Uterine smooth muscle cell (primary cell): ENCODE data around the gene PLEKHG2. TPM values are rescaled to one million over a fixed set of nuclear protein-coding genes. Genes with fewer than 3 reads are reported as not detected.

Experiments
- total RNA-seq: library from RNA; depleted of rRNA; stranded (reverse); fragments of >200 nt; gene quantifications from 2 replicates; pipeline ENCODE4 v1.2.3, GENCODE V29; 2014

PLEKHG2 gene
- 9.0 and 16.4 TPM in 2 replicates for total RNA-seq

DNA sequence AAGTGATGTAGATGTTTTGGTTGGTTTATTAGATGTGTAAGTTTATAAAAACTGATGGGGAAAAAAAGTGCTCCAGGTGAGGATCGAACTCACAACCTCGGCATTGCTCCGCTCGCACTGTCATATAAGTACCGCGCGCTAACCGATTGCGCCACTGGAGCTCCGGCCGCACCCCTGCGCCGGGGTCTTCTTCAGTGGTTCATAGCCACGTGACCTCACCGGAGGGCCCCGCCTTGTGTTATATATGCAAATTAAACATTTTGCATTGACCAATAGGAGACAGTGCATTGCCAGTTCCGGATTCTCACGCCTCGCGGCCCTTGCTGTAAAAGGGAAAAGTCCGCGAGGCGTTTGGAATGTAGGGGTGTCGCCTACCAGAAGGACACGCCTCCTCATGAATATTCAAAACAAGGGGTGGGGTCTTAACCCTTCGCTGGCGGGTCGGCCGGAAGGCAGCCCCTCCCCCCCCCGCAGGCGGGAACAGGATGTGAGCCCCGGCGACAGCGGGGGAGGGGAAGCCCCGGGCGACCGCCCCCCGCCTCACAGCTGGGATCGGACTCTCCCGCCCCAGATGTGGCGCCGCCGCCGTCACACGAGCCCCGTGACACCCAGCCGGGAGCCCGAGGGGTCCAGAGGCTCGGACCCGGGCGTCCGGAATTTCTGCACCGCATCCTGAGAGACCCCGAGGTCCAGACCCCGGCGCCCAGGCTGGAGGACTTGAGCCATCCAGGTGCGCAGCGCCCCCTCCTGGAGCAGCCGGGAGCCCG is at the start of gene PLEKHG2:
PLEKHG2 (plus strand) TSS at position 570 of the 767 bp plus-strand sequence. CDS start 1,418 bp downstream, outside the sequence.

GRCh38 chr19:39390751-39391437 is 21.6 kb upstream of the PLEKHG2 start, which contains the start of the genes MED29 and PAF1:
TSS of gene MED29 (plus strand) at chr19:39391378. CDS start at chr19:39391423, 45 bp downstream.
TSS of gene PAF1 (minus strand) at chr19:39391106. CDS start at chr19:39390864, 242 bp downstream.

DNA sequence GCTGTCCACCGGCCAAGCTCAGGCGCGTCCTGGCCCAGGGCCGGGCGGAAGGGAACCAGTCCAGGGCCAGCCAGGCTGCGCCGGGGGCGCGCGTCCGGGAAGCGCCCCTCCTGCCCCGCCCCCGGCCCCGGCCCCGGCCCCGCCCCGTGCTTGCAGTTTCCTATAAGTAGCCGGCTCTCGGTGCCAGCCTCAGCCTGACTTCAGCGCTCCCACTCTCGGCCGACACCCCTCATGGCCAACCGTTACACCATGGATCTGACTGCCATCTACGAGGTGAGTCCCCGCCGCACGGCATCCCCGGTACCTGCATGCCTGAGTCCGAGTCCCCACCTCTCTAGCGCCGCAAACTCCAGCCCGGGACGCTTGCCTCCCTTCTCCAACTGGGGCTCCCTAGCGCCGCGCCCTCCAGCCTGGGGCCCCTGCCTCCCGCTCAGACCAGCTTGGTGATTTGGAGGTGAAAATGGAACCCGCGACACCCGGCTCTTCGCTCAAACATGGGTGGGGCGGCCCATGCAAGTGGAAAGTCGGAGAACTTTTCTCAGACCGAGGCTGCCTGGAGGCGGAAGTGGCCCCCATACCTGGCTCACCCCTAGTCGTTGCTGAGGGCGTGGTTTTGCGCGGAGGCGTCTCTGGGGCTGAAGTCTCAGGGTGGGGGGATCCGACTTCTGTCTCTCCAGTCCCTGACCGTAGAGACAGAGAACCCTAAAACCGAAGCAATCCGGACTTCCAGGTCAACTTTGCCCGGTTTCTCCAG is 5.6 kb upstream of the PLEKHG2 start, which contains the start of gene ZFP36:
ZFP36 (plus strand) TSS at position 192 of the 754 bp plus-strand sequence; CDS start at position 250, 58 bp downstream.

DNA sequence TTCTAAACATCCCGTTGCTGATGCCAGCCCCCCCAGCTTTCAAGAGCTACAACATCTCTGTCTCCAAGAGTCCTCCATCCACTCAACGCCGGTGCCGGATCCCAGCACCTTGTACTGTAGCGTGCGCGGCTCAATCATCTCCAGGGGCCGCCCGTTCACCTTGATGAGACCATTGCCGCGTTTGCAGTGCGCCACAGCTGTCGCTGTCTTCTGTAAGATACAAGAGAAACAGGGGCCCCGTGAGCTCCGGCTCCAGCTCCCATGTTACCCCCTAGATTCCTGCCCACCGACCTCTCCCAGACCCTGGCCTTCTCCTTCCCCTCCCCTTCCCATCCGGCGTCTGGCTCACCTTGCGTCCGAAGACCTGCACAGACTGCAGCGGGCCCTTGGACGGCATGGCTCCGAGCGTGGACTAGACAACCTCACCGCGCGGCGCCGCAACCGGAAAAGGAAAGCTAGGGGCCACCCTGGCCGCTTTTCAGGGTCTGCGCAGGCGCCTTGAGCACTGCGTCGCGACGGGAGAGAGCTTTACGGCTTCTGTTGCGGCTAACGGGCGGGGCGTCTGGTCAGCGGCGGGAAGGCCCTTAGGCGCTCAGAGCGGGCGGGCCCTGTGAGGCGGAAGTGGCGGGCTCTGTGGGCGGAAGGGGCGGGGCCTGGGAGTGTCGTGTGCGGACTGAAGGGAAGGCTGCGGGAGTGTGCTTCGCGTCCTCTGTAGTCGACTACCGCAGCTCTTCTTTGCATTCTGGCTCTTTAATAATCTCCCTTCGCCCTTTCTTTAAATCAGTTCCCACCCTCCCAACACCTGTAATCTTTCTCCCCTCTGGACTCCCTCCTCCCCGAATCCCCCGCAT is 23.3 kb downstream of the PLEKHG2 start, which contains the start of gene RPS16:
RPS16 (minus strand) TSS at position 451 of the 851 bp plus-strand sequence; CDS start at position 397, 54 bp downstream.

GRCh38 chr19:39445196-39446111 is 33.0 kb downstream of the PLEKHG2 start, which contains the start of gene SUPT5H:
TSS of gene SUPT5H (plus strand) at chr19:39445582. CDS start at chr19:39445891, 309 bp downstream.

Other genes starting within 250 kb of the PLEKHG2 start
- gene NCCRP1, start 215.7 kb upstream of the PLEKHG2 start, total RNA-seq = not detected in 2 replicates
- not detected in 2 replicates for gene SYCN, start 208.4 kb upstream of the PLEKHG2 start, total RNA-seq
- gene IFNL3, start 167.7 kb upstream of the PLEKHG2 start, total RNA-seq = not detected in 2 replicates
- not detected in 2 replicates for gene IFNL4, start 163.8 kb upstream of the PLEKHG2 start, total RNA-seq
- gene IFNL2, start 144.3 kb upstream of the PLEKHG2 start, total RNA-seq = not detected in 2 replicates
- gene IFNL1, start 116.3 kb upstream of the PLEKHG2 start, total RNA-seq = not detected in 2 replicates
- gene LRFN1, start 91.8 kb upstream of the PLEKHG2 start, total RNA-seq = 0.25 TPM in 1 of 2 replicates, not detected in the other
- gene GMFG, start 76.6 kb upstream of the PLEKHG2 start, total RNA-seq = 0.44 and 0.50 TPM in 2 replicates
- gene SAMD4B, start 70.2 kb upstream of the PLEKHG2 start, total RNA-seq = 59.9 and 60.4 TPM in 2 replicates
- 38.4 and 55.6 TPM in 2 replicates for gene PAF1, start 21.6 kb upstream of the PLEKHG2 start, total RNA-seq
- 15.2 and 20.6 TPM in 2 replicates for gene MED29, start 21.3 kb upstream of the PLEKHG2 start, total RNA-seq
- gene ZFP36, start 5.8 kb upstream of the PLEKHG2 start, total RNA-seq = 1.8 and 3.0 TPM in 2 replicates
- 111 and 167 TPM in 2 replicates for gene RPS16, start 23.3 kb downstream of the PLEKHG2 start, total RNA-seq
- 63.1 and 67.6 TPM in 2 replicates for gene SUPT5H, start 32.9 kb downstream of the PLEKHG2 start, total RNA-seq
- gene TIMM50, start 68.2 kb downstream of the PLEKHG2 start, total RNA-seq = 57.5 and 84.0 TPM in 2 replicates
- gene DLL3, start 86.3 kb downstream of the PLEKHG2 start, total RNA-seq = 0.12 and 0.55 TPM in 2 replicates
- gene SELENOV, start 102.5 kb downstream of the PLEKHG2 start, total RNA-seq = not detected in 2 replicates
- gene EID2B, start 120.2 kb downstream of the PLEKHG2 start, total RNA-seq = 4.5 and 7.5 TPM in 2 replicates
- gene EID2, start 127.5 kb downstream of the PLEKHG2 start, total RNA-seq = 10.2 and 16.3 TPM in 2 replicates
- gene LGALS13, start 189.9 kb downstream of the PLEKHG2 start, total RNA-seq = not detected in 2 replicates
- gene LGALS16, start 243.2 kb downstream of the PLEKHG2 start, total RNA-seq = not detected in 2 replicates